Colonic mucosa (tissue), 4 donors: ENCODE data around the gene ARHGAP26. TPM values are rescaled to one million over a fixed set of nuclear protein-coding genes. Genes with fewer than 3 reads are reported as not detected.
"Not testable (repeated sequence)": the region's sequence is repeated elsewhere in the genome, so short reads cannot be mapped to it uniquely, and the experiment has no call there.

Experiments used
- DNase-seq: peaks from one replicate; pipeline ENCODE4 v3.0.0-alpha.2; 2020
- H3K27ac ChIP-seq: fragments of 200-600 bp; one replicate; pipeline ENCODE4 v1.8.0; 2021
- H3K27me3 ChIP-seq: fragments of 200-600 bp; one replicate; pipeline ENCODE4 v1.8.0; 2021
- H3K36me3 ChIP-seq: fragments of 200-600 bp; one replicate; pipeline ENCODE4 v1.8.0; 2021
- H3K4me1 ChIP-seq: fragments of 200-600 bp; one replicate; pipeline ENCODE4 v1.8.0; 2021; ENCODE audit warnings: mild to moderate bottlenecking
- H3K4me3 ChIP-seq: fragments of 200-600 bp; one replicate; pipeline ENCODE4 v1.8.0; 2021
- H3K9ac ChIP-seq, 2 donors: one replicate each; pipeline ENCODE4 v1.7.0; 2013; ENCODE audit warnings: control low read depth in 2 of 2, low read depth in 2 of 2, low read length in 2 of 2
- H3K9me3 ChIP-seq: fragments of 200-600 bp; one replicate; pipeline ENCODE4 v1.8.0; 2021
- intact Hi-C: fragments of 100-400 bp; cut with DNase I; formaldehyde crosslinking; loops from one replicate; pipeline ENCODE4 v1.14.1; 2022
- total RNA-seq, 2 donors: library from RNA; stranded (reverse); fragmentation: NEBNext Ultra II Directional in 1 of 2; extraction: Animal tissue kit (Norgen Biotek cat#: 25700) in 1 of 2; gene quantifications; one replicate each; pipeline ENCODE4 v1.2.1, GENCODE V29; 2021
- TF ChIP-seq, protein P1 (sequence below): fragments of 200-600 bp; IDR thresholded peaks from one replicate; pipeline ENCODE4 v1.8.0; 2022; ENCODE audit warnings: antibody characterized with exemption, mild to moderate bottlenecking
- donor health status: healthy.
- donor health status: DM: no; HTN: no; CAD: no.
- donor health status: DM: no; HTN: no; CAD: no.

The ARHGAP26 gene
- total RNA-seq, 2 donors from 2014 or later = 59.1 to 74.0 TPM

DNA sequence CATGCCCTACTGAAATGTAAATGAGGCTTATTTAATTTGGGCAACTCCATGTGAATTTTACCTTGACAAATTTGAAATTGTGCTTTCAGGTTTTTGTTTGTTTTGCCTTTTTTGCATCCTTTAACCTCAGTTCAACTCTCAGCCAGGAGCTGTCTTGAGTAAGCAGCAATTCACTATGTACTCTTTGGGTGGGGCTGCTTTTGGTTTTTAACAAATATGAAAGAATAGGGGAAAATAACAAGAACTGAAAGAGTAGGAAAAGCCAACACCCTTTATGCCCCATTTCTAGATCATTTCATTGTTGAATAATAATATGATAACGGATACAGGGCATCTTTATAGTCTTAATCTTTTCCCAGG is 192.0 kb downstream of the ARHGAP26 start:
- H3K36me3 ChIP-seq = no peaks in the 10 kb centered on the region
- H3K9ac ChIP-seq = no peak overlapping the region
- TF ChIP-seq, protein P1, sequence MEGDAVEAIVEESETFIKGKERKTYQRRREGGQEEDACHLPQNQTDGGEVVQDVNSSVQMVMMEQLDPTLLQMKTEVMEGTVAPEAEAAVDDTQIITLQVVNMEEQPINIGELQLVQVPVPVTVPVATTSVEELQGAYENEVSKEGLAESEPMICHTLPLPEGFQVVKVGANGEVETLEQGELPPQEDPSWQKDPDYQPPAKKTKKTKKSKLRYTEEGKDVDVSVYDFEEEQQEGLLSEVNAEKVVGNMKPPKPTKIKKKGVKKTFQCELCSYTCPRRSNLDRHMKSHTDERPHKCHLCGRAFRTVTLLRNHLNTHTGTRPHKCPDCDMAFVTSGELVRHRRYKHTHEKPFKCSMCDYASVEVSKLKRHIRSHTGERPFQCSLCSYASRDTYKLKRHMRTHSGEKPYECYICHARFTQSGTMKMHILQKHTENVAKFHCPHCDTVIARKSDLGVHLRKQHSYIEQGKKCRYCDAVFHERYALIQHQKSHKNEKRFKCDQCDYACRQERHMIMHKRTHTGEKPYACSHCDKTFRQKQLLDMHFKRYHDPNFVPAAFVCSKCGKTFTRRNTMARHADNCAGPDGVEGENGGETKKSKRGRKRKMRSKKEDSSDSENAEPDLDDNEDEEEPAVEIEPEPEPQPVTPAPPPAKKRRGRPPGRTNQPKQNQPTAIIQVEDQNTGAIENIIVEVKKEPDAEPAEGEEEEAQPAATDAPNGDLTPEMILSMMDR = no peak
- H3K27ac ChIP-seq = no peak overlapping the region
- H3K4me1 ChIP-seq = no peaks in the 10 kb centered on the region
- H3K27me3 ChIP-seq = no peaks in the 10 kb centered on the region
- intact Hi-C loops = no loop called here
- no peaks in the 10 kb centered on the region for H3K9me3 ChIP-seq
- H3K4me3 ChIP-seq = no peak overlapping the region
- DNase-seq = no peak

DNA sequence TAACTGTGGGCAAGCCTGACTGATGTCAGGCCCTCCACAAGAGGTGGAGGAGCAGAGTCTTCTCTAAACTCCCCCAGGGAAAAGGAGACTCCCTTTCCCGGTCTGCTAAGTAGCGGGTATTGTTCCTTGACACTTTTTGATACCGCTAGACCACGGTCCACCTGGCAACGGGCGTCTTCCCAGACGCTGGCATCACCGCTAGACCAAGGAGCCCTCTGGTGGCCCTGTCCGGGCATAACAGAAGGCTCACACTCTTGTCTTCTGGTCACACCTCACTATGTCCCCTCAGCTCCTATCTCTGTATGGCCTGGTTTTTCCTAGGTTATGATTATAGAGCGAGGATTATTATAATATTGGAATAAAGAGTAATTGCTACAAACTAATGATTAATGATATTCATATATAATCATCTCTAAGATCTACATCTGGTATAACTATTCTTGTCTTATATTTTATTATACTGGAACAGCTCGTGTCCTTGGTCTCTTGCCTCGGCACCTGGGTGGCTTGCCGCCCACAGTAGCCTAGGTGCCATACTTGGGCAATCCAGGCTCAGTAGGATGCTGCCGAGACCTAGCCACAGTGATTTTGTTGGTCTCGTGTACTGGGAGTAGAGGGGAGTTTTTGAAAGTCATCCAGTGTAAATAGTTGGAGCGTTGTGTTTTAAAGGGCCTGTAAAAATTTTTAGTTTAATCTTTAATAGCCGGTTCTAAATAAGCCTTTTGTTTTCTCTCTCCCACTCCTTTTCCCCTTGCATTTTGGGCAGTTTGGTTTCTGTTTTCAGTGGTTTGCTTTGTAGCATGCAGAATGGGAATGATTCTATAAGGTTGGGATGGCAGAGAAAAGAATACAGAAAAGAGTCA is 195.3 kb downstream of the ARHGAP26 start:
- H3K27me3 ChIP-seq, H3K4me1 ChIP-seq, H3K9me3 ChIP-seq, H3K36me3 ChIP-seq, H3K9ac ChIP-seq, intact Hi-C loops, DNase-seq, H3K27ac ChIP-seq, H3K4me3 ChIP-seq: not testable (repeated sequence)

DNA sequence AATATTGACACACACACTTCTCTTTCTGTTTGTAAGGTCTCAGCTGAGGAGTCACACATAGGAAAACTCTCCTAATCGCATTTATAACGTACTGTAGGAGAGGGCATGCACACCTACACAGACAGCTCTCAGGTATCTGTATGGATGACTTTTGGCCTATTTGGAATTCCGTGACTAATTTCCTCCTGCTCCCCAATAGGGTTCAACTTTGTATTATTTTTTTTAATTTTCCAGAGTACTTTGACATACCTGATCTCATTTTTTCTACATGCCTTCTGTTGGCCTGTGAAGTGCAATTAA is 195.9 kb downstream of the ARHGAP26 start:
- TF ChIP-seq, protein P1 = no peak
- H3K36me3 ChIP-seq = no peaks in the 10 kb centered on the region
- H3K27me3 ChIP-seq = no peaks in the 10 kb centered on the region
- no peaks in the 10 kb centered on the region for H3K4me1 ChIP-seq
- DNase-seq = no peak
- no peak overlapping the region for H3K4me3 ChIP-seq
- no peak overlapping the region for H3K27ac ChIP-seq
- intact Hi-C loops = no loop called here
- H3K9ac ChIP-seq = no peak overlapping the region
- H3K9me3 ChIP-seq = no peaks in the 10 kb centered on the region

DNA sequence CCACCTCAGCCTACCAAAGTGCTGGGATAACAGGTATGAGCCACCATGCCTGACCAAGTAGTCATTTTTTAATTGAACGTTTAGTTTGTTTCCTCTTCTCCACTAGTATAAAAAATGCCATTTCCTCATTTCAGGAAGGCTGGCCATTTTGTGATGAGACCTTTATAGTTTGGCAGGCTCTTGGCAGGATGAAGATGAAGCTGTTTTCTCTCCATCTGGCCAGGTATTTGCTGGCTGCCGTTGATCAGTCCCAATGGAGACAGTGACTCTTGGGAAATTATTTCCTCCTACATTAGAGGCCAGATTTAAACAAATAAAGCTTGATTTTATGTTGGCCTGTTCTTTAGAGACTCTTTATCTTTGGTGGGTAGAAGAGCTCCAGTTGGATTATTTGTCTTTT is 199.0 kb downstream of the ARHGAP26 start:
- Histone ChIP-seq H3K4me3 (no peak overlapping the region), H3K9me3 (no peaks in the 10 kb centered on the region), H3K4me1 (no peaks in the 10 kb centered on the region), H3K27me3 (no peaks in the 10 kb centered on the region), H3K36me3 (no peaks in the 10 kb centered on the region), H3K27ac (no peak overlapping the region), H3K9ac (no peak overlapping the region)
- intact Hi-C loops = no loop called here
- TF ChIP-seq, protein P1 = no peak
- DNase-seq = no peak

DNA sequence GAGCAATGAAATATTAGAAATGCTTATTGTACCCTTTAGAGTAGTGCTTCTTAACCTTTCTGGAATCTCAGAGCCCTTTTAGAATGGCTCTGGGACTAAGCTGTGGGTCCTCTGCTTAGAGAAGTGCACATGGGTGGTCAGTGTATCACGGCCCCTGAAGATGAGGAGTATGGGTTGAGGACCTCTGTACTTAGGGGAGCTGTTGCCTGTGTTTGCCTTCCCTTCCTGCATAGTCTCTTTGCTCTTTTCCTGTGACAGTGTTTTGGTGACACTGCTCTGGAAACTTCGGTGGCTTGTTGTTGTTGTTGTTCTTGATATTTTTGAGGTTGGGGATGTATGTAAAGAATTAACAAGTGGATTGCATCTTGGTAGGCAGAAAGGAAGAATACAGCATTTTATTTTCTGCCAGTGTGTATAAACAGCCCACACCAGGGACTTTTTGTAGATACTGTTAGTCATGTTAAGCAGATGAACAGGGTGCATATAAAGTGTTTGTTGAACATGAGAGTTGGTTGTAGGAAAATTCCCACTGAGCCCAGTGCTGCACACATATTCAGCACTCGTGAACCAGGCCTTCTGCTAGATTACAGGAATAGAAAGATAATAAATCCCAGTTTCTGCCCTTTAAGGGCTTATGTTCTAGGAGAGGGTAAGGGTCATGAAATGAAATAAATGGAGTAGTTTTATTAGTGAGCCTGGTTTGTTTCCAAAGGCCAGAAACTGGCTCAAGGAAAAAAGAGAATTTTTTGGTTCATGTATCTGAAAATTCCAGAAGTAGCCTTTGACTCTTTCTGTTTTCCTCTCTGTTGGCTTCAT is 199.7 kb downstream of the ARHGAP26 start:
- Histone ChIP-seq H3K27me3 (no peaks in the 10 kb centered on the region), H3K27ac (no peak overlapping the region), H3K9me3 (no peaks in the 10 kb centered on the region), H3K36me3 (no peaks in the 10 kb centered on the region), H3K9ac (no peak overlapping the region), H3K4me3 (no peak overlapping the region), H3K4me1 (no peaks in the 10 kb centered on the region)
- TF ChIP-seq, protein P1 = no peak
- intact Hi-C loops = no loop called here
- DNase-seq = no peak
